ENCODE data around the gene TTF1. TPM values are rescaled to one million over a fixed set of nuclear protein-coding genes. Genes with fewer than 3 reads are reported as not detected.

Gene TTF1
- total RNA-seq, 1 experiment from 2014 or later = 16.0 TPM

- TF ChIP-seq CTCF (conservative IDR thresholded peaks at IDR 0.05) (no peak), EZH2 (IDR thresholded peaks at IDR 0.05; ENCODE audit: low read depth) (no peak)
- POLR2A ChIA-PET (ENCODE audit: unreplicated experiment) = interaction anchor here (0.6 kb wide), 1 partner anchor 47 kb away, joined by 6 read pairs; no protein-coding TSS in a partner anchor
Measured at GRCh38 chr9:132367613-132368313, 38.9 kb downstream of the TTF1 start.

GRCh38 chr9:132366481-132366880, 40.2 kb downstream of the TTF1 start:
- intact Hi-C loops (cut with micrococcal nuclease; ENCODE audit: unreplicated experiment) = no loop called here

More at GRCh38 chr9:132367613-132368313, 38.9 kb downstream of the TTF1 start:
- no peak overlapping the region for H3K27ac ChIP-seq
- H3F3A ChIP-seq (ENCODE audit: insufficient read depth, low read depth) = no peaks in the 10 kb centered on the region
- H3K9me2 ChIP-seq (ENCODE audit: insufficient read depth) = no peaks in the 10 kb centered on the region
- H4K20me1 ChIP-seq (ENCODE audit: insufficient read depth) = no peaks in the 10 kb centered on the region
- H3K27me3 ChIP-seq (ENCODE audit: insufficient read depth, low read depth) = no peaks in the 10 kb centered on the region
- H3K4me1 ChIP-seq (replicated peaks; ENCODE audit: insufficient read depth) = no peaks in the 10 kb centered on the region
- H3K36me3 ChIP-seq (ENCODE audit: low read depth) = no peaks in the 10 kb centered on the region
- no peaks in the 10 kb centered on the region for H3K9me3 ChIP-seq (ENCODE audit: insufficient read depth, low read depth)
- CTCF ChIA-PET = no interaction called here
- intact Hi-C loops (cut with micrococcal nuclease; ENCODE audit: unreplicated experiment) = no loop called here
- no peak overlapping the region for H2AFZ ChIP-seq
- H3K79me2 ChIP-seq (ENCODE audit: low read depth) = no peaks in the 10 kb centered on the region
- no peak overlapping the region for H3K4me3 ChIP-seq
- H3K4me2 ChIP-seq = no peak overlapping the region
- no TSS peak for BruUV-seq (replicated peaks)
- no peak for DNase-seq

GRCh38 chr9:132365986-132366385, 40.7 kb downstream of the TTF1 start:
- Histone ChIP-seq H3K27ac (no peak overlapping the region), H3K4me3 (no peak overlapping the region), H3K9me3 (ENCODE audit: insufficient read depth, low read depth) (no peaks in the 10 kb centered on the region), H3K36me3 (ENCODE audit: low read depth) (no peaks in the 10 kb centered on the region), H3K9me2 (ENCODE audit: insufficient read depth) (no peaks in the 10 kb centered on the region), H2AFZ (no peak overlapping the region), H3K79me2 (ENCODE audit: low read depth) (no peaks in the 10 kb centered on the region), H3F3A (ENCODE audit: insufficient read depth, low read depth) (no peaks in the 10 kb centered on the region), H3K4me2 (no peak overlapping the region), H3K27me3 (ENCODE audit: insufficient read depth, low read depth) (no peaks in the 10 kb centered on the region), H4K20me1 (ENCODE audit: insufficient read depth) (no peaks in the 10 kb centered on the region), H3K4me1 (replicated peaks; ENCODE audit: insufficient read depth) (no peaks in the 10 kb centered on the region)
- no peak for TF ChIP-seq CTCF (conservative IDR thresholded peaks at IDR 0.05)
- no peak for TF ChIP-seq EZH2 (IDR thresholded peaks at IDR 0.05; ENCODE audit: low read depth)
- ChIA-PET CTCF (no interaction called here), POLR2A (ENCODE audit: unreplicated experiment) (no interaction called here)
- intact Hi-C loops (cut with micrococcal nuclease; ENCODE audit: unreplicated experiment) = no loop called here
- no peak for DNase-seq
- BruUV-seq (replicated peaks) = no TSS peak

More at GRCh38 chr9:132366481-132366880, 40.2 kb downstream of the TTF1 start:
- Histone ChIP-seq H3F3A (ENCODE audit: insufficient read depth, low read depth) (no peaks in the 10 kb centered on the region), H4K20me1 (ENCODE audit: insufficient read depth) (no peaks in the 10 kb centered on the region), H3K79me2 (ENCODE audit: low read depth) (no peaks in the 10 kb centered on the region), H3K27me3 (ENCODE audit: insufficient read depth, low read depth) (no peaks in the 10 kb centered on the region), H3K27ac (no peak overlapping the region), H3K4me3 (no peak overlapping the region), H3K9me3 (ENCODE audit: insufficient read depth, low read depth) (no peaks in the 10 kb centered on the region), H3K36me3 (ENCODE audit: low read depth) (no peaks in the 10 kb centered on the region), H2AFZ (no peak overlapping the region), H3K9me2 (ENCODE audit: insufficient read depth) (no peaks in the 10 kb centered on the region), H3K4me2 (no peak overlapping the region), H3K4me1 (replicated peaks; ENCODE audit: insufficient read depth) (no peaks in the 10 kb centered on the region)
- no peak for DNase-seq
- ChIA-PET POLR2A (ENCODE audit: unreplicated experiment) (no interaction called here), CTCF (interaction anchor here (0.5 kb wide), 1 partner anchor 379 kb away, joined by 5 read pairs; no protein-coding TSS in a partner anchor)
- TF ChIP-seq EZH2 (IDR thresholded peaks at IDR 0.05; ENCODE audit: low read depth) (no peak), CTCF (conservative IDR thresholded peaks at IDR 0.05) (no peak)
- BruUV-seq (replicated peaks) = no TSS peak

All from PC-9 (cell line).